ENCODE measurements around the gene MAML2.

Gene MAML2

DNA sequence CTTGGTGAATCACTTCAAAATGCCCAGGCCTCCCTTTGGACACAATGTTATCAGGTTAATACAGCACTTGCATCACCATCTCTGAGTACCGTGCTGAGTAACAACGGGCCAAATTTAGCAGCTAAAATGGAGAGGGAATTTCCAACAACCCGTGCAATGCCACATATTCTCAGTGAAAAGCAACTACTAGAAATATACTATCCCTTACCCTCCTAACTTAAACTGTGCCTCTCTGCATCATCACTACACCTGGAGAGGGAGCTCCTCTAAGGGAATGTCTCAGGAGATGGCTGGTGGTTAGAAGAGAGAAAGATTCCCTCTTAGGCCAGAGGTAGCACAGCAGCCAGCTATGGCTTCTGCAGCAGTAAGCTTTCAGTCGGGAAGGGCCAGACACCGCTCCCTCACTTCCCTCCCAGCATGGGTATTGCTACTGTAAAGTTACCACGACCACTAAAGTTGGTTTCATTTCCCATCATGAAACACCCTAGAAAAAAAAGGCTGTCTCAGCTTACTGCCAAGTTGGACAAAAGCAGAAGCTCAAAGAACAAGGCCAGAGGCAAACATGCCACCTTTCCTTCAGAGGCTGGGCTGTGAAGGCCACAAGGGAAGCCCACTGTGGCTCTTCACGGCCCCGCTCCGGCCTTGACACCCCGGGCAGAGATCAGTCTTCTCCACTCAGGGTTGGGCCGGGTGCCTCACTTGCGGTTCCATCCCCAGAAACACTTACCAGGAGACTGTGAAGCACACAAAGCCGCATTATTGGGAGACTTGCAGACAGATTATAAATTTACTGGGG is 3.9 kb downstream of the MAML2 start:
- DNase-seq, result no peak

DNA sequence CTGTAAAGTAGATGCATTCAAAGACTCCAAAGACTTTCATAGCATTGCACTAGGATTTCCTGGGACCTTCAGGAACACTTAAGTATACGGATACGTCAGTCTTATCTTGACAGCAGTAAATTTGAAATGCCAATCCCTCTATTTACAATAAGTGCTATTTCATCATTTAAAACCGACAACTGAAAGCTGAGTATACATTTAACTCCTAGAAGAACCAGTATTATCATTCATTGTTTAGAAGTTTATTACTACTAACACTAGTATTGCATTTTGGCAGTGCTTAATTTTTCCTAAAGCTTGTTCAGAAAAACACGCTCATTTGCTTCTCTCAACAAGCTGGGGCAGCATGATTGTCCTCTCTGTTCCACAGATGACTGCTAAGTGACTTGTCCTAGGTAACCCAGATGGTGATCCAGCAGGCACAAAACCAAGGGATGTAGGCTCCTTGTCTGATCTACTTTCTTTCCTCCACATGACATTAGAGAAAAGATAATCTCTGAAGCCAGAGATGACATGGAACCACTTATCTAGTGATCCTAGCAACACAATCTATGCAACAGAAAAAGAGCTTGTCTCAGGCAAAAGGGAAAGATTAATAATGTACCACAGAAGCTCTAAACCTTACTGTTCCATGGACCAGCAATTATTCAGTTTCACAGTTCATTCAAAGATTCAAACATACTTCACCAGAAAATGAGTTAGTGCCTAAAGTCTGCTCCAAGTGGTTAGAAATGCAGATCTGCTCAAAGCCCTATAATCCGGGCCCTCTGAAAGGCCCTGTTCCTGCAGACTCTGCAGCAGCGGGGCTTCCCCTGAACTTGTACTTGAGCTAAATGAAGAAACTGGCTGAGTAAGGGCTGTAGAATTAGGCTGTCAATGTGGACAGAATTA is 5.2 kb downstream of the MAML2 start:
- DNase-seq, result no peak

DNA sequence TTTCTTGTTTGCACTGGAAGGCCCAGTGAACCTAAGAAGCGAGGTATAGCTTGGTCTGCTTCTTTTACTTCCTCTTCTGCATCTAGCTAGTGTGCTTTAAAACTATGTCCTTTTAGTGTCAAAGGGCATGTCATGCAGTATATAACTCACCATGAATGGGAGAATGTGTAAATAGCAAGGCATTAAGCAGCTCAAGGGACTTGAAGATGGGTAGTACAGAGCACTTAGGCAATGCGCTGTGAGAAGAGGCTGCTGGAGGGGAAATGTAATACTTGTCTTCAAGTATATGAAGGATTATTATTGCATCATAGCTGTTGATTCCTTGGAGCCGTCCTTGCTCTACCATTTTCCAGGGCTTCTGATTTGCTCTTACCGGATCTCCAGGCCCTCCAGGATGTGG is 7.6 kb downstream of the MAML2 start:
- no peak for DNase-seq

DNA sequence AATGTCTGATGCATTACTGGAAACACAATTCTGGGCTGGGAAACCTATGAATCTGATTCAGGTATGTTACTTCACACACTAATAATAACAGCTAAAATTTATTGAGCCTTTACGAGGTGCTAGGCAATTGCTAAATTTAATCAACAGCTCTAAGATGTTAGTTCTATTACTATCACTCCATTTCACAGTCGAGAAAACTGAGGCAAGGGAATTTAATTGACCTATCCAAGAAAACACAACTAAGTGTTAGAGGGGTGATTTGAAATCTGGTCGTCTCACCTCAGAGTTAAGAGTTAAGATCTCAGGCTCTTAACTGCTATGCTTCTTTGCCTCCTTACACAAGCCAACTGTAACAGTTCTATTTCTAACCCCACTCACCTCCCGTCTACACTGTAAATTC is 8.8 kb downstream of the MAML2 start:
- DNase-seq, result no peak

DNA sequence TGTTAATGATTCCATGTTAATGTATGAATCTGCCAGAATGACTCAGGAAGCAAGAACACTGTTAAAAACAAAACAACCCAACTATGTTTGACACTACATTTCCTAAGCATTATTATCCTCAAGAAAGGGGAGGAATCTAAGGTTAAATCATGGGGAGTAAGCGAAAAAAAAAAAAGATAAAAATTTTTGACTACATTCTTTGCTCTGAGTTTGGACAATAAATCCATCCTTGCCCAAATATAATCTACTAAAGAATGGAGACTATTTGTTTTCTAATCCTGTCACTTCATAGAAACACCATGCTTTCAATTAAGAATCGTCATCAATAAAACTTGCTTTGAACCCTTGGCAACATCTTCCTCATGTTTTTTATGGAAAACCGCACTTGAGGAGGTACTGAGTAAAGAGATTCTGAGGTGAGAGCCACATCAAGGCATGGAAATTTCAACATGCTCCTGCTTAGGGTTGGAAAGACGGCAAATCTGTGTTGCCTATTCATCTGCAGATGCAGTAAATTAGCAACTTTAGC is 9.7 kb downstream of the MAML2 start:
- no peak for DNase-seq

DNA sequence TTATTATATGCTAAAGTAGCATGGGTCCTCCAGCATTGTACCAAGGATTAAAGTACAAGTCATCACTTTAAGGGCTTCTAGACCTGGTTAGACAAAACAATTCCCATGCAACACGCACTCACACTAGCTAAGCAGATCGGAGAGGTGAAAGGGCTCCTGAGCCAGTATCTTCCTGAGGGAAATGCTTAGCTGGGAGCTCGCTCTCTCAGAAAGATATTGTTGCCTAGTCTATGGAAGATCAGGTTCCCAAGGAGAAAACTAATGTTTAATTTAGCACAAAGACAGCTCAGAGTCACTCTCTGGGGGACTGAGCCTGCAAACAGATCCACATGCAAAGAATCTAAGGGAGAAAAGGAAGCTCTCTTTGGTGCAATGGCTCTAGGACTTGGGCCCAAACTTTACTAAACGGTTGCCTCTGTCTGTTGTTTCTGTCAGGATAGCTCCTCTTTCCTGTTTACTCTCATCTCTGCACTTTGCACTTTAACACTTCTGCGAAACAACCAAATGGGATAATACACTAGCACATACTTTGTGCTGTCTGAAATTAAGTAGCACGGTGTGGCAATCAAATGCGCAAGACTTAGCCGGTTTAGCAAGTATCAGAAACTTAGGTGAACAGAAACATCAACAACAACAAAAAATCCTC is 10.7 kb downstream of the MAML2 start:
- DNase-seq, result no peak

DNA sequence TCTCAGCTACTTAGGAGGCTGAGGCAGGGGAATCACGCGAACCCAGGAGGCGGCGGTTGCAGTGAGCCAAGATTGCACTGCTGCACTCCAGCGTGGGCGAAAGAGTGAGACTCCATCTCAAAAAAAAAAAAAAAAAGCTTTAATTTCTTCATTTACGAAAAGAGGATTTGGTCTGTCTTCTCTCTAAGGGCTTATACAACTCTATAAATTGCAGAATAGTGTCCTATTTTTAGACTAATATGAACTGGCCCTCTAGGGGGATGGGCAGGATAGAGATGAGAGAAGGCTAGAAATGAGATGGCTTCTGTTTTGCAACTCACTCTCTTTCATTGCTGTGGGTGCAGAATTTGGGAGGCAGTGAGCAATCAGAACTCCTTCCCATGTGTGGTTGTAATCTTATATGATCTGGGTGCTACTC is 11.3 kb downstream of the MAML2 start:
- DNase-seq, result no peak

DNA sequence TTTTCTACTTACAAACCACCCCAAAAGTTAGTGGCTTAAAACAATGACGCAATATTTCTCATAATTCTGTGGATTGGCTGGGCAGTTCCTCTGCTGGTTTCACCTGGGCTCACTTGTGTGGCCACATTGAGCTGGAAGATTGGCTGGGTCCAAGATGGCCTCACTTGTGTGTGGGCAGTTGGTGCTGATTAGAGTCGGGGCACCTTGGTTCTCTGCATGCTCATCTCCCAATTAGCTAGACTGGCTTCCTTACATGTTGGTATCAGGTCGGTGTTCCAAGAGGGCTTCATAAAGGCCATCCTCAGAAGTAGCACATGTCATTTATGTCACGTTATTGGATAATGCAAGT is 12.5 kb downstream of the MAML2 start:
- no peak for DNase-seq

DNA sequence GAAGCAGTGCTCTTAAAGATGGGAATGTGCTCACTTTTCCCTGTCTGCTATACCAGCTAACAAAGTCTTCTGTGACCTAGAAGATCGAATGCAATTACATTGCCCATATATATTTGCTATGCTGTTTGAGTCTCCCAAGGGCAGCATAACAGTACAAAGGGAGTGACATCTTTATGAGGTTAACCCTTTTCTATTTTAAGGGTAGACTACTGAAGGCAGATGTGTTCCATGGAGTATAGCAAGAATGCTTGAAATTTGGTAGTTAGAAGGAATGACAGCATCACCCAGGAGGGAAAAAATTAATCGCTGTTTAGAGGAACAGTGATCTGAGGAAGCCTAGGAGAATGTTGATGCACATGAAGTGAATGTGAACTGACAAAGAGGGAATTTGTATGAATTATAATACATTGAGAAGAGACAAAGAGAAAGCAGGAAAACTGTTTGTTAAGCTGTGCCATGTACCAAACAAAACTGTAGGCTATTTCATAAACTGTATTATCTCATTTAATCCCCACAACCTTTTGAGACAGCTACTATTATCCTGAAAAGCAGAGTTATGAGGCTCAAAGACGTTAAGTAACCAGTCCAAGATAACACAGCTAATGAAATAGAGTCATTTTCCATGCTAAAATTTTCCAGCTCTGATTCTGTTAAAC is 13.0 kb downstream of the MAML2 start:
- DNase-seq, result no peak

DNA sequence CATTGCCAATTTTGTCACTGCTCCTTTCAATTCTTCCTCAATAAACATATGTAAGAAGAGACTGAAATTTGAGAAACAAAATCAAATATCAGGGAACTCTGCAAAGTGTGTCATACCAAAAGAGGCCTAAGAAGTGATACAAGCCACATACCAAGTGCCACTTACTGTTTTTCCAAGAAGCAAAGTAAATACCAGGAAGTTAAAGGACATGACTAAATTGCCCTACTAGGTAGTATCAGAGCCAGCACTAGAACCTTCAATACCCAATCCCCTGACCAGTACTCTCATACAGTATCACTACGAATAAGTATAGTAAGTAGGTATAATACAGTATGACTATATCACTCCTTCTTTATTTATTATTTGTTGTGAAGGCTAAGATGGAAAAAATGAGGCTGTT is 13.6 kb downstream of the MAML2 start:
- DNase-seq, result no peak

DNA sequence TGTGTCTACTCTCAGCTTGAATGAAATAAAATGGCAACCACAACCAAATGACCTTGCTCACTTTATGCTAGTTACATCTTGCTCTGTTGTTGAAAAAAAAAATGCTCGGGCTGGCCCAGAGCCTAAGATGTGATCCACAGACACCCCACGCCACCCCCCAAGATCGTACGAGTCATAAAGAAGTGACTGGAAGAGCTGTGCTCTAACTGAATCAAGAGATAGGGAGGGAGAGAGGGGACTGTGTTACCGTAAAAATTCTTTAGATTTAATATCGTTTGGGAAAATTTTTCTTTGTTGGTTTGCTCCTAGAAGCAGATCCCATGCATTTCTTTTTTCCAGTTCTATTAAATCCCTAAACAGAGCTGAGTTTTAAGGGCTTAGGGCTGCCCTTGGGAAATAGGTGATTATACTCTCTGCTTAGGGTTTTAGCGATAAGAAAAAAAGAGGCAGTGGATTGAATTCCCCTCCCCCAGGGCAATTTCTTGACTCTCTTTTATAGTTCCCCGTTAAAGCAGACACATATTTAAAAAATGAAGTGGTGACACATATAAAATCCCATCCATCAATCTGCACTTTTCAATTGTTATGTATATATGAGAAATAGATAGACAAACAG is 14.5 kb downstream of the MAML2 start:
- peak; percentile 7 for DNase-seq

DNA sequence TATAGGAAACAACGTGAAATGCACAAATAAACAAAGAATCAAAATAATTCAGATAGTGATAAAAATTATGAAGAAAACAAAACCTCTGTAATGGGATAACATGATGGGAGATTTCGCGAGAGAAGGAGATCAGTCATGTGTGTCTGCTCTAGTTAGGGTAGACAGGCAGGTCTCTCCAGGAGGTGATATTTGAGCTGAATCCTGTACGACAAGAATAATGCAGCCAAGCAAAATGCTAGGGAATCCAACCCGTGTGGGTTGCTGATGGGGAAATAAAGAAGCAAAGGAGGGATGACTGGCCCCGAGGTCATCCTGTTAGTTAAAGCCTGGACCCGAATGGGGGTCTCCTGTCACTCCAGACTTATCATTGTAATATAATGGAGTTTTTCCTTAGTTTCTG is 16.0 kb downstream of the MAML2 start:
- DNase-seq, result no peak

DNA sequence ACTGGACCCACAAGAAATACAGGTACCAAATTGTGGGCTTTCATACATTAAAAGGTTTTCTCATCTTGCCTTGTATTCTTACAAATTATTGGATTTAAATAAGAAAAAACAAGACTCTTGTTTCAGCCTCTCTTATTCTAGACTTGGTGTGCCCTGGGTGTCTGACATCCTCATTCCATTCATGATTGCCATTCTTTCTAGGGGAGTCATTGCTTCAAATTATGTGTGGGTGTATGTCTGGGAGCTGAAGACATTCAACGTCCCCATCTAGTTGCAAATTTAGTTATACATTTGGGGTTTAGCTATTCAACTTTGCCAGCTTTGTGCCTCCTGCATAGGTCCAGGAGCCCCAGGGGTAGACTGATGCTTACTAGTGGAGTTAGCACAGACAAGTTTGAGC is 18.1 kb downstream of the MAML2 start:
- DNase-seq, result no peak

DNA sequence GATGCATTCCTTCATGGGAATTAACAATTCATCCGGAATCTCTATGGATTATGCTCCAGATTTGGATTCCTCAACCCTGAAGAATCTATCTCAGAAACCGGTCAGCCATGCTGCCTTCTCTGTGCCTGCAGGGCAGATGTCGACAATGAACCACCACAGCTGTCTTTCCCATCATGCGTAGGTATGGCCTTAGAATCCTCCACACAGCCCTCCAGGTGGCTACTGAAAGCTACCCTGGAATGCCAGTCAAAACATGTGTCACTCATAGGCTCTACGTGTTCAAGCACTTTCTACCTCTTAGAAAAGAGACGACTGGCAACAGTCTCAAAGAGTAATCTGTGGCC is 19.4 kb downstream of the MAML2 start:
- DNase-seq, result no peak

DNA sequence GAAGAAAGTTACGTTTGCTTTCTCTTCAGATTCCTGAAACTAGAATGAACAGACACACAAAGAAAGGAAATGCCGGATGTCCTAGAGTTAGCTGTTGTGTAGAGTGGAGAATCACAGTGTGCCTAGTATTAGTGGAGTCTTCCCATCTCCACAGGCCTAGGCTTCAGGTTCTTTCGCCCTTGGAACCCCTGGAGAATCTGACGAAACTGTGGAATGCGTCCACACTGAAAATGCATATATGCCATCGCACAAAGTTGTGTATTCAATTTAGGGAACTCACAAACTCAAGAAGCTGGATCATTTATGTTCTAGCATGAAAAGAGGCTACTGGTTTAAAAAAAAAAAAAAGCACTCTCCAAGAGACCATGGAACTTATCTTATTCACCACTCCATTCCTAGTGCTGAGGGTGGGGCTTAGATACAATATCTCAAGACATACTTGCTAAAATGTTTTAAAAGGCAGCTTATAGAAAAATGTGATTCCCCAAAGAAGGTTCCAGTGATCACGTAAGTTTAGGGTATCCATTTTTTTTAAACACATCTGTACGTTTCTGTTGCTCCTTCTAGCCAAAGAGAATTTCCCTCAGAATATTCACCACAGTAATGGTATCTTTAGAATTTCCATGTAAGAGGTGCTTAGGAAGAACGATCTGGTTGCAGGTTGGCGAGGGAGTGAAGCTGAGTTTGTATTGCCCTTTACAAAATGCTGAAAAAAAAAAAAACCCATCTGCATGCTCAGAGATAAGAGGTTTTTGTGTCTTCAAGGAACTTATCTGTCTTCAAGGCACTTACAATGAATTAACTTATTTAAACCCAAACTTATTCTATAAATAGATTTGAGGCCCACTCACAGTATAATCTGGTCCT is 20.0 kb downstream of the MAML2 start:
- DNase-seq, result no peak

DNA sequence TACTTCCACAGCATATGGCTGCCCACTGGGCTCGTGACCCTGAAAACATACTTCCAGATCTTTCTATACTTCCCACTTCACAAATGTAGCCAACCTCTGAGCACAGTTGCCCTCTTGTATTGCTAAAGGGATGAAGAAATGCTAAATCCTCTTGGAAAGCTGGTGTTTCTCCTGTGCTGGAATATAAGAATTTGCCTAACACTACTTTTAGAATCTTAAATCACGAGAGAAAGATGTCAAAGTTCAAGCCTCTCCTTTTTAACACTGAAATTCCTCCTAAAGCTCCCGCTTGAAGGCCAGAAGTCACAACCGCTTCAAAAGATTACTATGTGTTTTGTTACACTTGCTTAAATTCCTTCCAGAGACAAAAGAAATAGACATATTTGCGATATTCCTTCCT is 21.9 kb downstream of the MAML2 start:
- no peak for DNase-seq

DNA sequence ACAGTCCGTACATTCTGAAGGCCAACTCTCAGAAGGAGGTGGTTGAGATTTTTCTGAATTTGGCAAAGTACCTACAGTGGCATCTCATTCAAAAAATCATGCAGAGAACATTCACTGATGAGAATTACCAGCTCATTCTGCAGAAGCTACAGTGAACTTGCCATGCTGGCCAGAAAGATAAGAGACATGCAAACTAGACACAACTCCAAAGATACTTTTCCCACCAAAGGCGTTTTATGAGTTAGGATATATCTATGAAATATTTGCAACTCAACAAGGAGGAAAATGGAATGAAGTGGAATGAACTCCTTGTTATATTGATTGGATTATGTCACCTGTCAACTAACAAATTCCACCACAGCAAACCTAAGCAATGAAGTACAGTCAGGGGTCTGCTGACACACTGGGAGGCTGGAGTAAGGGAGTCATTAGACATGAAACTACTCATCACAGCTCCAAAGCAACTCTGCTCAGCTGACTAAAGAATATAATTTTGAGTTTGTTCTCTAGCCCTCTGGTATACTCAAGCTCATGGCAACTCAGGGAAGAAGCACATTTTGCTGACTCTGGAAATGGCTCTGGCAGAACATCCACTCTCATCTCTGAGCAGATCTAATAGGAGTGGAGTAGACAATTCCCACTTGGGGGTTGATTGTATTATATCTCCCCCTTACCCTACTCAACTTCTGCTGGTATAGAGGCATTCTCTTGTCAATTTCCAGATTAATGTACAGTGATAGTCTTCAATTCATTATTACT is 22.9 kb downstream of the MAML2 start:
- no peak for DNase-seq

DNA sequence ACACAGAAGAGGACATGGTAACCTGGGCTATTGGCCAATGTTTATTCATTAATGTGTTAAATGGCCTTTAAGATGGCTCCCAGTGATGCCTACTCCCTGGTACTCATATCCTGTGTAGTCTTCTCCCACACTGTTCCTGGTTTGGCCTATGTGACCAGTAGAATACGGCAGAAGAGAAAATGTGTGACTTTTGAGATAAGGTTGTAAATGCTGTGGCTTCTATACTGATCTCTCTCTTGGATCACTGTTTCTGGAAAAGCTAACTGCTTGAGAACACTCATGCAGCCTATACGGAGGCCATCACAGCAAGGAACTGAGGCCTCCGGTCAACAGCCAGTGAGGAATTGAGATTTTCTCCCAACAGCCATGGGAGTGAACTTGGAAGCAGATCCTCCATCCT is 24.1 kb downstream of the MAML2 start:
- no peak for DNase-seq

DNA sequence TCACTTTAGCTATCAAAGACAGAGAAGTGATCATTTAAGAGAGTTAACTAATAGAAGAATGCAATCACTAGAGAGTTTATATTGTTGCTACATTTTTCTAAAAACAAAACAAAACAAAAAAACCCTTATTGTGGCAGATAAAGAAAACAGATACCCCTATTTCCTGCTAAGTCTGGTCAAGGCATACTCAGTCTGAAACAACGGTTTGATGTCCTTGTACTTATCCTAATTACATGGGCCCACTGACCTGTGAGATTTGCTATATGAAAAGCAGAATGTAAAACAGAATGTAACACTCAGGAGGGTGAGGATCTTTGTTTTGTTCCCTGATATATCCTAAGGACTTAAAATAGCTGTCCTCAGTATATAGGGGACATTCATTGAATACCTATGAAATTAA is 24.6 kb downstream of the MAML2 start:
- DNase-seq, result no peak

DNA sequence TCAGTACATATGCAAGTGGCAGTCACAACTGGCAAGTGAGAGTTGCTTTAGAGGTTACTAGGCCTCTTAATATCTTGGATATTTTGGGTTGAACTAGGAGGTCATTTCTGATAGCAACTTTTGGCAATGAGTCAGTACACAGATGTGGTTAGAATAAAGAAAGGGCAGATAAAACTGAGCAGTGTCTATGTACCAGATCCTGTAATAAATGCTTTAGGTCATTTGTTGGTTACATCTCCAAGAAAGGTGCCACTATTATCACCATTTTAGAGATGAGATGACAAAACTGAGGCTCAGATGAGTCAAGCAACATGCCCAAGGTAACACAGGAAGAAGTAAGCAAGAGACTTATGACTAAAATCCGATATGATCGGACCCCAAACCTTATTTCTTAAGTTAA is 25.0 kb downstream of the MAML2 start:
- DNase-seq, result no peak

DNA sequence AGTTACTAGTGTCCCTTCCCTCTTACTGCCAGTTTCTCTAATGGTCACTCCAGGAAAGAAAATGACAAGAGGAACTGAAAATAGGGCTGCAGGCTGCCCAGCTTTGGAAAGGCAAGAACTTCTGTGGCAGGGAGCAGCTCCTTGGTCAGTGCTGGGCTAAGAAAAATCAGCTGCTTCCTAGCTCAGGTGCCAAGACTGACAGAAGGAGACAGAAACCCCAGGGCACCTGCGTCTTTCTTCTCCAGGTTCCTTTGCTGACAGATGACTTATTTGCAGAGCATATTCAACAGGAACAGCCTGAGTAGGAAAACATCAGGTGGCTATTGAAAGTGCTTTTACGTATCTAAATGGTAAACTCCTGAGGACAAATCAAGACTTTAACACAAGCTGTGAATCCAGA is 25.4 kb downstream of the MAML2 start:
- DNase-seq, result no peak

Measured in NCI-H1436 (cell line).